Stimulated activated effector memory CD8-positive, alpha-beta T cell treated with anti-CD3 and anti-CD28 coated beads, Interleukin-12 subunit alpha, Interleukin-12 subunit beta, amount 100 ng/mL, for 72 hours (primary cell): ENCODE results near the gene ABHD8.
A peak's percentile ranks its signal among the peaks of the same experiment; 100 is the strongest.
"Not testable (repeated sequence)": the region's sequence is repeated elsewhere in the genome, so short reads cannot be mapped to it uniquely, and the experiment has no call there.

ENCODE experiments used
- ATAC-seq: fragments of 150-1000 bp; cut with Tn5 transposase; 2 replicates; pipeline ENCODE4 v1.10.0; 2021
- DNase-seq, 2 donors: peaks; one replicate each; pipeline ENCODE4 v3.0.0; 2021 to 2022; ENCODE audit warnings: low spot score in 2 of 2
- H3K27ac Mint-ChIP-seq: one replicate; pipeline ENCODE4 v1.8.0; 2022; ENCODE audit warnings: mild to moderate bottlenecking, mixed read lengths
- H3K36me3 Mint-ChIP-seq: one replicate; pipeline ENCODE4 v1.8.0; 2022; ENCODE audit warnings: mild to moderate bottlenecking, mixed read lengths
- H3K4me1 Mint-ChIP-seq: one replicate; pipeline ENCODE4 v1.8.0; 2022; ENCODE audit warnings: mixed read lengths
- H3K4me3 Mint-ChIP-seq: one replicate; pipeline ENCODE4 v1.8.0; 2022; ENCODE audit warnings: mild to moderate bottlenecking, mixed read lengths
- H3K9me3 Mint-ChIP-seq: one replicate; pipeline ENCODE4 v1.8.0; 2022; ENCODE audit warnings: mixed read lengths

Gene ABHD8

GRCh38 chr19:17300992-17301619 lies 2.1 kb downstream of the ABHD8 start:
- peaks cover 13% of the 10 kb centered on the region for H3K36me3 Mint-ChIP-seq
- no peak for DNase-seq
- H3K4me3 Mint-ChIP-seq, result no peak overlapping the region
- no peak overlapping the region for H3K27ac Mint-ChIP-seq
- no peaks in the 10 kb centered on the region for H3K9me3 Mint-ChIP-seq
- ATAC-seq, result no peak
- H3K4me1 Mint-ChIP-seq, result peaks cover 18% of the 10 kb centered on the region

- peaks cover 1% of the 10 kb centered on the region for H3K4me1 Mint-ChIP-seq
- no peak overlapping the region for H3K4me3 Mint-ChIP-seq
- H3K36me3 Mint-ChIP-seq, result no peaks in the 10 kb centered on the region
- H3K9me3 Mint-ChIP-seq, result no peaks in the 10 kb centered on the region
- DNase-seq (no peak), ATAC-seq (no peak)
- H3K27ac Mint-ChIP-seq, result no peak overlapping the region
Observed at GRCh38 chr19:17296976-17297375, 6.2 kb downstream of the ABHD8 start.

GRCh38 chr19:17296273-17296672 lies 7.0 kb downstream of the ABHD8 start:
- Mint-ChIP-seq H3K4me1 (peaks cover 5% of the 10 kb centered on the region), H3K36me3 (no peaks in the 10 kb centered on the region), H3K4me3 (no peak overlapping the region), H3K27ac (peak overlapping the region; percentile 17), H3K9me3 (no peaks in the 10 kb centered on the region)
- ATAC-seq (no peak), DNase-seq (no peak)

- not testable (repeated sequence) for H3K27ac Mint-ChIP-seq, H3K36me3 Mint-ChIP-seq, H3K4me3 Mint-ChIP-seq, H3K4me1 Mint-ChIP-seq, H3K9me3 Mint-ChIP-seq, ATAC-seq, DNase-seq
Observed at GRCh38 chr19:17295551-17295950, 7.7 kb downstream of the ABHD8 start.

GRCh38 chr19:17294051-17294891 lies 9.0 kb downstream of the ABHD8 start:
- Mint-ChIP-seq H3K36me3 (no peaks in the 10 kb centered on the region), H3K9me3 (no peaks in the 10 kb centered on the region), H3K27ac (no peak overlapping the region), H3K4me1 (peaks cover 5% of the 10 kb centered on the region), H3K4me3 (no peak overlapping the region)
- peak; percentile 58 to 79 for DNase-seq
- peak; percentile 8 for ATAC-seq

GRCh38 chr19:17293605-17294004 lies 9.6 kb downstream of the ABHD8 start:
- ATAC-seq, result no peak
- Mint-ChIP-seq H3K36me3 (no peaks in the 10 kb centered on the region), H3K4me3 (no peak overlapping the region)

GRCh38 chr19:17292301-17293074 lies 10.7 kb downstream of the ABHD8 start:
- ATAC-seq, result peak; percentile 96
- peak; percentile 91 to 93 for DNase-seq
- Mint-ChIP-seq H3K4me1 (peaks cover 5% of the 10 kb centered on the region), H3K4me3 (peak overlapping the region; percentile 88), H3K36me3 (no peaks in the 10 kb centered on the region), H3K27ac (peak overlapping the region; percentile 70), H3K9me3 (no peaks in the 10 kb centered on the region)

More at GRCh38 chr19:17293605-17294004, 9.6 kb downstream of the ABHD8 start:
- H3K4me1 Mint-ChIP-seq, result peaks cover 5% of the 10 kb centered on the region
- H3K9me3 Mint-ChIP-seq, result no peaks in the 10 kb centered on the region
- H3K27ac Mint-ChIP-seq, result no peak overlapping the region
- no peak for DNase-seq

GRCh38 chr19:17289489-17289888 lies 13.7 kb downstream of the ABHD8 start:
- peaks cover 5% of the 10 kb centered on the region for H3K4me1 Mint-ChIP-seq
- H3K4me3 Mint-ChIP-seq, result no peak overlapping the region
- ATAC-seq (peak; percentile 39), DNase-seq (peak in 1 of 2 donors; percentile 74)
- no peaks in the 10 kb centered on the region for H3K9me3 Mint-ChIP-seq
- no peaks in the 10 kb centered on the region for H3K36me3 Mint-ChIP-seq
- H3K27ac Mint-ChIP-seq, result no peak overlapping the region

GRCh38 chr19:17286752-17287151 lies 16.5 kb downstream of the ABHD8 start:
- Mint-ChIP-seq H3K36me3 (peaks cover 8% of the 10 kb centered on the region), H3K4me3 (no peak overlapping the region), H3K4me1 (peaks cover 16% of the 10 kb centered on the region), H3K9me3 (no peaks in the 10 kb centered on the region), H3K27ac (no peak overlapping the region)
- no peak for DNase-seq
- ATAC-seq, result no peak

- Mint-ChIP-seq H3K9me3 (no peaks in the 10 kb centered on the region), H3K36me3 (peaks cover 8% of the 10 kb centered on the region), H3K27ac (no peak overlapping the region), H3K4me1 (peaks cover 14% of the 10 kb centered on the region), H3K4me3 (no peak overlapping the region)
- DNase-seq, result no peak
- no peak for ATAC-seq
Observed at GRCh38 chr19:17286263-17286662, 17.0 kb downstream of the ABHD8 start.

- H3K9me3 Mint-ChIP-seq, result no peaks in the 10 kb centered on the region
- peaks cover 8% of the 10 kb centered on the region for H3K36me3 Mint-ChIP-seq
- ATAC-seq (no peak), DNase-seq (no peak)
- no peak overlapping the region for H3K4me3 Mint-ChIP-seq
- H3K27ac Mint-ChIP-seq, result no peak overlapping the region
- peaks cover 14% of the 10 kb centered on the region for H3K4me1 Mint-ChIP-seq
Observed at GRCh38 chr19:17285415-17286135, 17.6 kb downstream of the ABHD8 start.

- H3K4me1 Mint-ChIP-seq, result peaks cover 14% of the 10 kb centered on the region
- no peak for DNase-seq
- peaks cover 12% of the 10 kb centered on the region for H3K36me3 Mint-ChIP-seq
- peak overlapping the region; percentile 81 for H3K4me3 Mint-ChIP-seq
- no peaks in the 10 kb centered on the region for H3K9me3 Mint-ChIP-seq
- H3K27ac Mint-ChIP-seq, result no peak overlapping the region
- ATAC-seq, result no peak
Observed at GRCh38 chr19:17283504-17283996, 19.7 kb downstream of the ABHD8 start.

- Mint-ChIP-seq H3K4me3 (peak overlapping the region; percentile 81), H3K4me1 (peaks cover 14% of the 10 kb centered on the region), H3K9me3 (no peaks in the 10 kb centered on the region), H3K27ac (no peak overlapping the region), H3K36me3 (peaks cover 19% of the 10 kb centered on the region)
- peak; percentile 81 to 89 for DNase-seq
- ATAC-seq, result peak; percentile 92
Observed at GRCh38 chr19:17282488-17283125, 20.6 kb downstream of the ABHD8 start.
